GM12892 (cell line): ENCODE measurements around the gene ZNF730.
"Not testable (repeated sequence)": the region's sequence is repeated elsewhere in the genome, so short reads cannot be mapped to it uniquely, and the experiment has no call there.

Source experiments
- POLR2A ChIP-seq: IDR thresholded peaks from 2 replicates; pipeline ENCODE4 v1.6.1; 2011; ENCODE audit warnings: low read depth, low read length, control low read depth
- POLR2AphosphoS5 ChIP-seq: IDR thresholded peaks from 2 replicates; pipeline ENCODE4 v1.6.1; 2011; ENCODE audit warnings: low read depth, low read length, control low read depth
- TAF1 ChIP-seq: IDR thresholded peaks from 2 replicates; pipeline ENCODE4 v1.6.1; 2011; ENCODE audit warnings: low read depth, mild to moderate bottlenecking, control low read depth, low read length, borderline replicate concordance

DNA sequence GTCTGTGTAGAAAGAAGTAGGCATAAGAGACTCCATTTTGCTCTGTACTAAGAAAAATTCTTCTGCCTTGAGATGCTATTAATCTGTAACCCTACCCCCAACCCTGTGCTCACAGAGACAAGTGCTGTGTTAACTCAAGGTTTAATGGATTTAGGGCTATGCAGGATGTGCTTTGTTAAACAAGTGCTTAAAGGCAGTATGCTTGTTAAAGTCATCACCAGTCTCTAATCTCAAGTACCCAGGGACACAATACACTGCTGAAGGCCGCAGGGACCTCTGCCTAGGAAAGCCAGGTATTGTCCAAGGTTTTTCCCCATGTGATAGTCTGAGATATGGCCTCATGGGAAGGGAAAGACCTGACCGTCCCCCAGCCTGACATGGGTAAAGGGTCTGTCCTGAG, 39.0 kb upstream of the ZNF730 start:
- not testable (repeated sequence) for TF ChIP-seq TAF1, POLR2AphosphoS5, POLR2A
